ENCODE results near the gene LIMK2. TPM values are rescaled to one million over a fixed set of nuclear protein-coding genes. Genes with fewer than 3 reads are reported as not detected.

LIMK2 gene
- total RNA-seq, 3 donors from 2014 or later, result 6.9 to 146 (median 135) TPM

- Histone ChIP-seq H3K9me3 (no peaks in the 10 kb centered on the region), H3K36me3 (no peaks in the 10 kb centered on the region), H3K4me1 (no peaks in the 10 kb centered on the region), H3K4me3 (no peak overlapping the region), H3K27me3 (no peaks in the 10 kb centered on the region), H3K27ac (no peak overlapping the region)
- TF ChIP-seq CTCF (IDR thresholded peaks at IDR 0.05) (no peak), POLR2AphosphoS5 (IDR thresholded peaks at IDR 0.05) (no peak), POLR2A (IDR thresholded peaks at IDR 0.05) (no peak)
- intact Hi-C loops (cut with DNase I; ENCODE audit: low total_unique reads), result no loop called here
- DNase-seq (ENCODE audit: low spot score in 2 of 2), result no peak
These were observed 114.8 kb downstream of the LIMK2 start for GRCh38 chr22:31326877-31327276.

GRCh38 chr22:31327806-31328543 lies 115.9 kb downstream of the LIMK2 start:
- H3K36me3 ChIP-seq, result no peaks in the 10 kb centered on the region
- intact Hi-C loops (cut with DNase I; ENCODE audit: low total_unique reads), result no loop called here
- H3K4me1 ChIP-seq, result no peaks in the 10 kb centered on the region
- DNase-seq (ENCODE audit: low spot score in 2 of 2), result no peak
- no peaks in the 10 kb centered on the region for H3K9me3 ChIP-seq
- no peaks in the 10 kb centered on the region for H3K27me3 ChIP-seq
- peak overlapping the region in 1 of 2 donors; percentile 32 for H3K27ac ChIP-seq
- TF ChIP-seq CTCF (IDR thresholded peaks at IDR 0.05) (no peak), POLR2AphosphoS5 (IDR thresholded peaks at IDR 0.05) (no peak), POLR2A (IDR thresholded peaks at IDR 0.05) (no peak)
- no peak overlapping the region for H3K4me3 ChIP-seq

- DNase-seq (ENCODE audit: low spot score in 2 of 2), result no peak
- H3K27me3 ChIP-seq, result no peaks in the 10 kb centered on the region
- H3K27ac ChIP-seq, result peak overlapping the region in 1 of 2 donors; percentile 32
- H3K4me3 ChIP-seq, result no peak overlapping the region
- intact Hi-C loops (cut with DNase I; ENCODE audit: low total_unique reads), result no loop called here
- H3K4me1 ChIP-seq, result no peaks in the 10 kb centered on the region
- no peaks in the 10 kb centered on the region for H3K36me3 ChIP-seq
- TF ChIP-seq CTCF (IDR thresholded peaks at IDR 0.05) (no peak), POLR2AphosphoS5 (IDR thresholded peaks at IDR 0.05) (no peak), POLR2A (IDR thresholded peaks at IDR 0.05) (no peak)
- H3K9me3 ChIP-seq, result no peaks in the 10 kb centered on the region
These were observed 116.5 kb downstream of the LIMK2 start for GRCh38 chr22:31328544-31328960.

- Histone ChIP-seq H3K9me3 (no peaks in the 10 kb centered on the region), H3K27ac (peak overlapping the region; percentile 26 to 32), H3K27me3 (no peaks in the 10 kb centered on the region), H3K4me1 (no peaks in the 10 kb centered on the region), H3K36me3 (no peaks in the 10 kb centered on the region), H3K4me3 (no peak overlapping the region)
- peak in 1 of 2 donors; percentile 38 for DNase-seq (ENCODE audit: low spot score in 2 of 2)
- no peak for TF ChIP-seq POLR2AphosphoS5 (IDR thresholded peaks at IDR 0.05)
- no peak for TF ChIP-seq POLR2A (IDR thresholded peaks at IDR 0.05)
- intact Hi-C loops (cut with DNase I; ENCODE audit: low total_unique reads), result no loop called here
These were observed 116.9 kb downstream of the LIMK2 start for GRCh38 chr22:31329029-31329428.

Other genes starting within 250 kb of the LIMK2 start
- 10 to 100 TPM; 12.8 to 22.9 (median 19.6) TPM for gene MORC2, start 243.5 kb upstream of the LIMK2 start, total RNA-seq
- 100 to 1,000 TPM in 1 of 3 donors, 10 to 100 TPM in 2; 59.7 to 116 (median 84.9) TPM for gene TUG1, start 243.0 kb upstream of the LIMK2 start, total RNA-seq
- gene SMTN, start 131.0 kb upstream of the LIMK2 start, total RNA-seq, result 10 to 100 TPM; 13.9 to 54.1 (median 41.6) TPM
- 100 to 1,000 TPM; 297 to 485 (median 411) TPM for gene SELENOM, start 104.7 kb upstream of the LIMK2 start, total RNA-seq
- 10 to 100 TPM in 1 of 3 donors, 1 to 10 TPM in 1, not detected in 1; 7.5 to 15.2 TPM for gene INPP5J, start 89.3 kb upstream of the LIMK2 start, total RNA-seq
- gene PLA2G3, start 71.8 kb upstream of the LIMK2 start, total RNA-seq, result not detected
- gene RNF185, start 52.1 kb upstream of the LIMK2 start, total RNA-seq, result 10 to 100 TPM; 32.8 to 42.6 (median 38.3) TPM
- gene PIK3IP1, start 80.2 kb downstream of the LIMK2 start, total RNA-seq, result 100 to 1,000 TPM in 1 of 3 donors, 10 to 100 TPM in 2; 43.3 to 109 (median 72.5) TPM
- 10 to 100 TPM; 15.4 to 49.6 (median 40.6) TPM for gene PATZ1, start 134.0 kb downstream of the LIMK2 start, total RNA-seq
- 10 to 100 TPM; 62.3 to 80.3 (median 74.9) TPM for gene DRG1, start 187.3 kb downstream of the LIMK2 start, total RNA-seq

Data from breast epithelium (tissue), 4 donors.